GM12878 (cell line): ENCODE measurements around the gene STARD3. TPM values are rescaled to one million over a fixed set of nuclear protein-coding genes. Genes with fewer than 3 reads are reported as not detected.

Experiments
- ATAC-seq: fragments of 200-7000 bp; cut with Tn5 transposase; 3 replicates; pipeline ENCODE4 v1.9.1; 2020; ENCODE audit warnings: mild to moderate bottlenecking, moderate library complexity
- BruUV-seq: library from RNA; stranded (reverse); fragments of 400-500 nt; replicated peaks from 2 replicates; lab custom pipeline; 2021; lab: Mats Ljungman, UMichigan
- CTCF ChIA-PET: fragments of 300-600 bp; sonication (Branson Sonifier 250); formaldehyde crosslinking; extraction: SDS; loops from one replicate; lab custom pipeline; 2021; ENCODE audit warnings: inconsistent platforms; lab: Yijun Ruan, JAX
- POLR2A ChIA-PET: fragments of 350-600 bp; formaldehyde crosslinking; extraction: SDS; loops from one replicate; lab custom pipeline; 2021; ENCODE audit warnings: inconsistent platforms; lab: Charles Lee
- RAD21 ChIA-PET: fragments of 300-600 bp; sonication (Branson Sonifier 250); formaldehyde crosslinking; loops from one replicate; lab custom pipeline; 2023; ENCODE audit warnings: antibody characterized with exemption; ENCODE audit not compliant: unreplicated experiment; lab: Charles Lee
- SMC1A ChIA-PET: fragments of 300-600 bp; sonication (Branson Sonifier 250); formaldehyde crosslinking; loops from one replicate; lab custom pipeline; 2023; ENCODE audit not compliant: unreplicated experiment, uncharacterized antibody; lab: Charles Lee
- DNase-seq: peaks from one replicate; pipeline ENCODE4 v3.0.0-alpha.2; 2011; ENCODE audit warnings: low read depth, low spot score
- FAIRE-seq: peaks from 3 replicates; lab custom pipeline; 2011; peaks lifted over from hg19 to GRCh38; lab: Jason Lieb, UNC
- H2AFZ ChIP-seq: 2 replicates; pipeline ENCODE4 v1.6.0; 2011; ENCODE audit warnings: low read depth, low read length, control low read depth; ENCODE audit not compliant: control insufficient read depth
- H3K27ac ChIP-seq: 2 replicates; pipeline ENCODE4 v1.5.1; 2011; ENCODE audit warnings: control low read depth; ENCODE audit not compliant: control insufficient read depth, insufficient read depth
- H3K27me3 ChIP-seq, 2 experiments: replicated peaks in 1 of 2; 2 replicates each; pipeline versions ENCODE4 v1.6.0 to v1.6.1; 2011; ENCODE audit warnings: low read length in 1 of 2; ENCODE audit not compliant: control insufficient read depth in 2 of 2, insufficient read depth in 2 of 2
- H3K36me3 ChIP-seq, 2 experiments: 2 replicates each; pipeline ENCODE4 v1.5.1; 2011; ENCODE audit warnings: low read length in 1 of 2; ENCODE audit not compliant: control insufficient read depth in 2 of 2, insufficient read depth in 2 of 2
- H3K4me1 ChIP-seq: 2 replicates; pipeline ENCODE4 v1.6.1; 2011; ENCODE audit warnings: mild to moderate bottlenecking, low read length, moderate library complexity, mixed read lengths; ENCODE audit not compliant: control insufficient read depth, insufficient read depth
- H3K4me2 ChIP-seq: 2 replicates; pipeline ENCODE4 v1.6.0; 2011; ENCODE audit warnings: control low read depth; ENCODE audit not compliant: control insufficient read depth, insufficient read depth
- H3K4me3 ChIP-seq: fragments of 200-600 bp; sonication (generic); 2 replicates; pipeline ENCODE4 v1.5.1; 2016
- H3K79me2 ChIP-seq: 2 replicates; pipeline ENCODE4 v1.6.0; 2011; ENCODE audit warnings: low read length; ENCODE audit not compliant: control insufficient read depth, insufficient read depth
- H3K9ac ChIP-seq: 2 replicates; pipeline ENCODE4 v1.8.0; 2011; ENCODE audit warnings: low read length, control low read depth, mixed read lengths; ENCODE audit not compliant: control insufficient read depth, insufficient read depth
- H3K9me3 ChIP-seq: replicated peaks from 3 replicates; pipeline ENCODE4 v1.5.1; 2011; ENCODE audit warnings: mild to moderate bottlenecking, low read length; ENCODE audit not compliant: control insufficient read depth, insufficient read depth
- H4K20me1 ChIP-seq: 2 replicates; pipeline ENCODE4 v1.6.0; 2011; ENCODE audit not compliant: control insufficient read depth, insufficient read depth
- E2F4 ChIP-seq: IDR thresholded peaks from 2 replicates; pipeline ENCODE4 v1.6.1; 2012; ENCODE audit warnings: low read depth, low read length, improper control_type of control experiment
- GABPA ChIP-seq: IDR thresholded peaks from 2 replicates; pipeline ENCODE4 v1.6.1; 2014; ENCODE audit warnings: antibody characterized with exemption, low read depth, mild to moderate bottlenecking, inconsistent platforms
- MYC ChIP-seq: IDR thresholded peaks from 2 replicates; pipeline ENCODE4 v1.6.1; 2011; ENCODE audit warnings: mild to moderate bottlenecking, low read length, moderate library complexity, inconsistent platforms; ENCODE audit not compliant: insufficient read depth, insufficient replicate concordance, insufficient read length, severe bottlenecking
- NFYA ChIP-seq: IDR thresholded peaks from 2 replicates; pipeline ENCODE4 v1.6.1; 2011; ENCODE audit warnings: low read depth, mild to moderate bottlenecking, low read length, improper control_type of control experiment, borderline replicate concordance
- PAX5 ChIP-seq: IDR thresholded peaks from 2 replicates; pipeline ENCODE4 v1.6.1; 2011; ENCODE audit warnings: low read depth, low read length, borderline replicate concordance
- RELB ChIP-seq: fragments of 450-650 bp; IDR thresholded peaks from 2 replicates; pipeline ENCODE4 v1.6.1; 2017; ENCODE audit warnings: low read depth, mild to moderate bottlenecking, moderate library complexity
- RUNX3 ChIP-seq: IDR thresholded peaks from 2 replicates; pipeline ENCODE4 v1.6.1; 2012; ENCODE audit warnings: low read length, inconsistent platforms
- SP1 ChIP-seq: IDR thresholded peaks from one replicate; pipeline ENCODE4 v1.6.1; 2011; ENCODE audit warnings: low read depth, low read length
- WGBS: methylation state at CpG from one replicate; pipeline ENCODE4 v1.1.6; 2016; ENCODE audit warnings: low lambda C conversion rate; ENCODE audit not compliant: insufficient replicate concordance, insufficient coverage; ENCODE audit errors: missing lambda C conversion rate; 5-methylcytosine and 5-hydroxymethylcytosine counted together
- in situ Hi-C: fragments of 300-500 bp; cut with MboI; formaldehyde crosslinking; loops from 9 replicates; pipeline ENCODE4 v1.14.3; 2018; ENCODE audit warnings: mixed read lengths
- intact Hi-C: fragments of 100-400 bp; cut with micrococcal nuclease; formaldehyde crosslinking; loops from one replicate; pipeline ENCODE4 v1.14.2; 2022; ENCODE audit not compliant: unreplicated experiment
- polyA plus RNA-seq, 11 experiments: library from polyadenylated mRNA; depleted of rRNA in 4 of 11; unstranded in 6 of 11; stranded (reverse) in 5 of 11; fragments of >200 nt; fragmentation: Nextera tagmentation in 4 of 11; fragmentation: Illumina TruSeq in 1 of 11; extraction: Ambion mirVana in 4 of 11; extraction: Trizol in 1 of 11; gene quantifications; 1 replicate in 1 of 11; 2 replicates in 10 of 11; pipeline versions ENCODE4 v1.2.1 to v1.2.3, GENCODE V29; 2011 to 2016; ENCODE audit warnings: inconsistent platforms in 2 of 11, missing spikeins in 2 of 11, low read depth in 1 of 11
- total RNA-seq, 4 experiments: library from RNA; depleted of rRNA in 3 of 4; stranded (reverse); fragments of >200 nt in 3 of 4; fragmentation: Illumina TruSeq in 1 of 4; extraction: Trizol in 1 of 4; gene quantifications; 2 replicates each; pipeline versions ENCODE4 v1.2.1 to v1.2.3, GENCODE V29; 2013 to 2021
- TF ChIP-seq, protein P1 (sequence below): fragments of 150-350 bp; IDR thresholded peaks from 2 replicates; pipeline ENCODE4 v1.6.1; 2016; ENCODE audit warnings: low read depth, low read length
- TF ChIP-seq, protein P2 (sequence below): fragments of 450-650 bp; IDR thresholded peaks from 2 replicates; pipeline ENCODE4 v1.6.1; 2018; ENCODE audit warnings: mild to moderate bottlenecking, low read depth, moderate library complexity; ENCODE audit not compliant: partially characterized antibody

STARD3 gene
- total and polyA plus RNA-seq, 10 of the 15 experiments (the other 5 are each of a cell fraction or from before 2014, with no cell fraction given): 0.08 to 62.7 (median 27.5) TPM

- TF ChIP-seq MYC: no peak
- TF ChIP-seq NFYA: no peak
- no peak for TF ChIP-seq RELB
- TF ChIP-seq SP1: no peak
- TF ChIP-seq, all 136 proteins: peak for 0
Observed at GRCh38 chr17:39672522-39673334, 35.8 kb downstream of the STARD3 start (continued).

DNA sequence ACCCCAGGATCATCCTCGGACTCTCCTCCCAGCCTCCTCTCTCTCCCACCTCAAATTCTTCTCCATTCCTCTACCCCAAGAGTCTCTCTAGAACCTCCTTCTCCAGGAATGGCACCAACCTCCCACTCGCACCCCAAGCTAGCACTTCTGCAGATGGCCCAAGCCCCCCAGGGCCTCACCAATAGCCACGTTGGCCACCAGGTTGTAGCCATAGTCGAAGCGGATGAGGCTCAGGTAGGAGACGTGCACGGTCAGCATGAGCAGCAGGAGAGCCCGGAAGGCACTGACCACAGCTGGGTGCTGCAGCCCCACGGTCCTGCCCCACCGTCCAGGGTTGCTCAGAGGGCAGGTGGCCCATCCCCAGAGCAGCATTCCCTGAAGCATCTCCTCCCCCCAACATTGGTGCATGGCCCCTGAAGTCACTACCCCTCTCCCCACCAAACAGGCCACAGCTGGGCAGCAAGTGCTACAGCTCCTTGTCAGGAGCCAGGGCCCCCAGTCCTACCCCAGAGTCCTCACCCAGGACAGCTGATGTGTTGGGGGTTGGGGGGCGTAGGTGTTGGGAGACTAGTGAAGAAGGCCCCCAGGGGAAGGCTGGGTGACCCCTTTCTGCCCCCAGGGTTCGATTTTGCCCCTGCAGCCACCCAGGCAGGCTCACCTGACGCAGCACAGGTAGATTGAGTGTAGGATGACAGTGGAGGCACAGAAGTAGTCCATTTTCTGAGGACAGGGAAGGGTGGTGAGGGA, 36.6 kb downstream of the STARD3 start:
- no peak for DNase-seq
- Histone ChIP-seq H3K9me3 (no peaks in the 10 kb centered on the region), H3K4me3 (no peak overlapping the region), H3K27me3 (peaks cover 0 to 2% of the 10 kb centered on the region in 2 experiments; a peak in 2 of 4 replicates), H3K36me3 (no peaks in the 10 kb centered on the region), H3K79me2 (no peaks in the 10 kb centered on the region), H3K4me1 (peaks cover 24% of the 10 kb centered on the region), H3K9ac (no peak overlapping the region), H3K27ac (no peak overlapping the region), H4K20me1 (no peaks in the 10 kb centered on the region), H3K4me2 (no peak overlapping the region), H2AFZ (no peak overlapping the region)
- in situ Hi-C loops (no loop called here), intact Hi-C loops (no loop called here)
- RAD21 ChIA-PET: interaction anchor here (1.2 to 1.7 kb wide), 2 partner anchors 50 to 52 kb away, joined by 3 read pairs; no protein-coding TSS in a partner anchor
- POLR2A ChIA-PET: interaction anchor here (0.5 kb wide), 1 partner anchor 257 kb away, joined by 5 read pairs; no protein-coding TSS in a partner anchor
- no peak for FAIRE-seq
- CTCF ChIA-PET: interaction anchor here (1.3 to 9.1 kb wide), 6 partner anchors 19 to 57 kb away, joined by 3 to 114 read pairs (median 38); partner anchors contain the start of gene MIEN1
- no peak for ATAC-seq
- WGBS: 59% methylated on average over 13 of the region's 13 CpGs
- BruUV-seq: no TSS peak
- SMC1A ChIA-PET: interaction anchor here (1.3 kb wide), 1 partner anchor 57 kb away, joined by 3 read pairs; the partner anchor contains the start of gene MIEN1
- TF ChIP-seq, protein P1, sequence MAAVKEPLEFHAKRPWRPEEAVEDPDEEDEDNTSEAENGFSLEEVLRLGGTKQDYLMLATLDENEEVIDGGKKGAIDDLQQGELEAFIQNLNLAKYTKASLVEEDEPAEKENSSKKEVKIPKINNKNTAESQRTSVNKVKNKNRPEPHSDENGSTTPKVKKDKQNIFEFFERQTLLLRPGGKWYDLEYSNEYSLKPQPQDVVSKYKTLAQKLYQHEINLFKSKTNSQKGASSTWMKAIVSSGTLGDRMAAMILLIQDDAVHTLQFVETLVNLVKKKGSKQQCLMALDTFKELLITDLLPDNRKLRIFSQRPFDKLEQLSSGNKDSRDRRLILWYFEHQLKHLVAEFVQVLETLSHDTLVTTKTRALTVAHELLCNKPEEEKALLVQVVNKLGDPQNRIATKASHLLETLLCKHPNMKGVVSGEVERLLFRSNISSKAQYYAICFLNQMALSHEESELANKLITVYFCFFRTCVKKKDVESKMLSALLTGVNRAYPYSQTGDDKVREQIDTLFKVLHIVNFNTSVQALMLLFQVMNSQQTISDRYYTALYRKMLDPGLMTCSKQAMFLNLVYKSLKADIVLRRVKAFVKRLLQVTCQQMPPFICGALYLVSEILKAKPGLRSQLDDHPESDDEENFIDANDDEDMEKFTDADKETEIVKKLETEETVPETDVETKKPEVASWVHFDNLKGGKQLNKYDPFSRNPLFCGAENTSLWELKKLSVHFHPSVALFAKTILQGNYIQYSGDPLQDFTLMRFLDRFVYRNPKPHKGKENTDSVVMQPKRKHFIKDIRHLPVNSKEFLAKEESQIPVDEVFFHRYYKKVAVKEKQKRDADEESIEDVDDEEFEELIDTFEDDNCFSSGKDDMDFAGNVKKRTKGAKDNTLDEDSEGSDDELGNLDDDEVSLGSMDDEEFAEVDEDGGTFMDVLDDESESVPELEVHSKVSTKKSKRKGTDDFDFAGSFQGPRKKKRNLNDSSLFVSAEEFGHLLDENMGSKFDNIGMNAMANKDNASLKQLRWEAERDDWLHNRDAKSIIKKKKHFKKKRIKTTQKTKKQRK: no peak
- TF ChIP-seq RUNX3: no peak
- TF ChIP-seq GABPA: no peak
- no peak for TF ChIP-seq PAX5
- TF ChIP-seq, protein P2, sequence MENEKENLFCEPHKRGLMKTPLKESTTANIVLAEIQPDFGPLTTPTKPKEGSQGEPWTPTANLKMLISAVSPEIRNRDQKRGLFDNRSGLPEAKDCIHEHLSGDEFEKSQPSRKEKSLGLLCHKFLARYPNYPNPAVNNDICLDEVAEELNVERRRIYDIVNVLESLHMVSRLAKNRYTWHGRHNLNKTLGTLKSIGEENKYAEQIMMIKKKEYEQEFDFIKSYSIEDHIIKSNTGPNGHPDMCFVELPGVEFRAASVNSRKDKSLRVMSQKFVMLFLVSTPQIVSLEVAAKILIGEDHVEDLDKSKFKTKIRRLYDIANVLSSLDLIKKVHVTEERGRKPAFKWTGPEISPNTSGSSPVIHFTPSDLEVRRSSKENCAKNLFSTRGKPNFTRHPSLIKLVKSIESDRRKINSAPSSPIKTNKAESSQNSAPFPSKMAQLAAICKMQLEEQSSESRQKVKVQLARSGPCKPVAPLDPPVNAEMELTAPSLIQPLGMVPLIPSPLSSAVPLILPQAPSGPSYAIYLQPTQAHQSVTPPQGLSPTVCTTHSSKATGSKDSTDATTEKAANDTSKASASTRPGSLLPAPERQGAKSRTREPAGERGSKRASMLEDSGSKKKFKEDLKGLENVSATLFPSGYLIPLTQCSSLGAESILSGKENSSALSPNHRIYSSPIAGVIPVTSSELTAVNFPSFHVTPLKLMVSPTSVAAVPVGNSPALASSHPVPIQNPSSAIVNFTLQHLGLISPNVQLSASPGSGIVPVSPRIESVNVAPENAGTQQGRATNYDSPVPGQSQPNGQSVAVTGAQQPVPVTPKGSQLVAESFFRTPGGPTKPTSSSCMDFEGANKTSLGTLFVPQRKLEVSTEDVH: no peak
- TF ChIP-seq E2F4: no peak
